Smooth muscle cell of the brain vasculature (primary cell): Measurements from ENCODE around the gene LIPN.

Experiments used
- DNase-seq: peaks from one replicate; pipeline ENCODE4 v3.0.0-alpha.2; 2012; ENCODE audit warnings: low read depth, low spot score

LIPN gene

GRCh38 chr10:88827671-88828070 lies 67.9 kb downstream of the LIPN start:
- no peak for DNase-seq

- no peak for DNase-seq
These were observed 68.5 kb downstream of the LIPN start for GRCh38 chr10:88828310-88828709.
